OCI-LY3 (cell line): ENCODE data around the gene ERMN.

Experiments used
- H2AFZ ChIP-seq: fragments of 200-600, 300-600 bp; shearing (Covaris generic); 2 replicates; pipeline ENCODE4 v1.6.0; 2014; ENCODE audit warnings: antibody characterized with exemption, low read depth, low read length
- H3K27ac ChIP-seq: fragments of 200-600, 300-600 bp; sonication (generic); 2 replicates; pipeline ENCODE4 v1.5.1; 2014; ENCODE audit warnings: mild to moderate bottlenecking, low read length, moderate library complexity, mixed read lengths
- H3K27me3 ChIP-seq: fragments of 200-600, 300-600 bp; sonication (generic); 2 replicates; pipeline ENCODE4 v1.6.1; 2014; ENCODE audit warnings: low read depth, low read length, mixed read lengths
- H3K36me3 ChIP-seq: fragments of 200-600, 300-600 bp; sonication (generic); replicated peaks from 2 replicates; pipeline ENCODE3; 2014; ENCODE audit warnings: low read depth, low read length, mixed read lengths
- H3K4me1 ChIP-seq: fragments of 300-600, 200-600 bp; sonication (generic); 2 replicates; pipeline ENCODE4 v1.6.1; 2014; ENCODE audit warnings: low read length, mixed read lengths
- H3K4me2 ChIP-seq: fragments of 200-600, 300-600 bp; sonication (generic); 2 replicates; pipeline ENCODE4 v1.6.1; 2014; ENCODE audit warnings: low read length, mixed read lengths
- H3K4me3 ChIP-seq: fragments of 300-600, 200-600 bp; sonication (generic); 2 replicates; pipeline ENCODE4 v1.5.1; 2014; ENCODE audit warnings: antibody characterized with exemption, mild to moderate bottlenecking, low read length, moderate library complexity
- H3K79me2 ChIP-seq: fragments of 300-600, 200-600 bp; shearing (Covaris generic); 2 replicates; pipeline ENCODE4 v1.6.1; 2014; ENCODE audit warnings: mild to moderate bottlenecking, low read length, mixed read lengths
- H3K9ac ChIP-seq: fragments of 300-600, 200-600 bp; shearing (Covaris generic); 2 replicates; pipeline ENCODE4 v1.6.0; 2014; ENCODE audit warnings: mild to moderate bottlenecking, low read length, moderate library complexity
- H3K9me3 ChIP-seq: fragments of 200-600, 300-600 bp; shearing (Covaris generic); 2 replicates; pipeline ENCODE4 v1.6.1; 2014; ENCODE audit warnings: low read length, mixed read lengths; ENCODE audit not compliant: insufficient read depth
- H4K20me1 ChIP-seq: fragments of 200-600, 300-600 bp; sonication (generic); 2 replicates; pipeline ENCODE4 v1.6.1; 2016; ENCODE audit warnings: low read length, mixed read lengths; ENCODE audit not compliant: insufficient read depth
- EZH2phosphoT487 ChIP-seq: fragments of 200-600 bp; shearing (Covaris generic); IDR thresholded peaks from 2 replicates; pipeline ENCODE4 v1.6.1; 2018; ENCODE audit warnings: antibody characterized with exemption, mixed run types, low read depth
- TF ChIP-seq, protein P1 (sequence below): fragments of 200-600, 300-600 bp; sonication (generic); IDR thresholded peaks from 2 replicates; pipeline ENCODE4 v1.5.1; 2014; ENCODE audit warnings: antibody characterized with exemption, low read length, low read depth

Gene ERMN

DNA sequence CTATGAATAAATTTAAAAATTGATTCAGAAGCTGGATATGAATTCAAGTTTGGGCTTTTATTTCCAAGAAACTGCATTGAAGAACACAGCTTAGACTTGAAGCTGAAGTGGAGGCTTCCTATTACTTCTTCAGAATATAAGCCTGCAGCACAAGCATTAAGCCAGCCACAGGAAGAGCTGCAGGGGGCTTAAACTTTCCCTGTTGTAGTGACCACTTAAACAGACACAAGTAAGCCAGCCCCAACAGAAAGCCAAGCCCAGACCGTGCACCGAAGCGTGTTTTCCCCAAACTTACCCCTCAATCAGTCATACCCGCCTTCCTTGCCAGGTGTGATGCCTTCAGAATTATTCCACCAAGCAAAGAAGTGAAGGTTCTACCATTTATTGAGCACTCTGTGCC, 28.7 kb downstream of the ERMN start:
- no peak overlapping the region for H3K4me2 ChIP-seq
- no peaks in the 10 kb centered on the region for H3K36me3 ChIP-seq
- H3K79me2 ChIP-seq, result no peaks in the 10 kb centered on the region
- no peak overlapping the region for H3K9ac ChIP-seq
- no peaks in the 10 kb centered on the region for H3K9me3 ChIP-seq
- H3K27ac ChIP-seq, result no peak overlapping the region
- no peaks in the 10 kb centered on the region for H3K27me3 ChIP-seq
- TF ChIP-seq, protein P1, sequence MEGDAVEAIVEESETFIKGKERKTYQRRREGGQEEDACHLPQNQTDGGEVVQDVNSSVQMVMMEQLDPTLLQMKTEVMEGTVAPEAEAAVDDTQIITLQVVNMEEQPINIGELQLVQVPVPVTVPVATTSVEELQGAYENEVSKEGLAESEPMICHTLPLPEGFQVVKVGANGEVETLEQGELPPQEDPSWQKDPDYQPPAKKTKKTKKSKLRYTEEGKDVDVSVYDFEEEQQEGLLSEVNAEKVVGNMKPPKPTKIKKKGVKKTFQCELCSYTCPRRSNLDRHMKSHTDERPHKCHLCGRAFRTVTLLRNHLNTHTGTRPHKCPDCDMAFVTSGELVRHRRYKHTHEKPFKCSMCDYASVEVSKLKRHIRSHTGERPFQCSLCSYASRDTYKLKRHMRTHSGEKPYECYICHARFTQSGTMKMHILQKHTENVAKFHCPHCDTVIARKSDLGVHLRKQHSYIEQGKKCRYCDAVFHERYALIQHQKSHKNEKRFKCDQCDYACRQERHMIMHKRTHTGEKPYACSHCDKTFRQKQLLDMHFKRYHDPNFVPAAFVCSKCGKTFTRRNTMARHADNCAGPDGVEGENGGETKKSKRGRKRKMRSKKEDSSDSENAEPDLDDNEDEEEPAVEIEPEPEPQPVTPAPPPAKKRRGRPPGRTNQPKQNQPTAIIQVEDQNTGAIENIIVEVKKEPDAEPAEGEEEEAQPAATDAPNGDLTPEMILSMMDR, result no peak
- no peak for TF ChIP-seq EZH2phosphoT487
- peaks cover 12% of the 10 kb centered on the region for H3K4me1 ChIP-seq
- H2AFZ ChIP-seq, result no peak overlapping the region
- H3K4me3 ChIP-seq, result no peak overlapping the region
- H4K20me1 ChIP-seq, result no peaks in the 10 kb centered on the region

DNA sequence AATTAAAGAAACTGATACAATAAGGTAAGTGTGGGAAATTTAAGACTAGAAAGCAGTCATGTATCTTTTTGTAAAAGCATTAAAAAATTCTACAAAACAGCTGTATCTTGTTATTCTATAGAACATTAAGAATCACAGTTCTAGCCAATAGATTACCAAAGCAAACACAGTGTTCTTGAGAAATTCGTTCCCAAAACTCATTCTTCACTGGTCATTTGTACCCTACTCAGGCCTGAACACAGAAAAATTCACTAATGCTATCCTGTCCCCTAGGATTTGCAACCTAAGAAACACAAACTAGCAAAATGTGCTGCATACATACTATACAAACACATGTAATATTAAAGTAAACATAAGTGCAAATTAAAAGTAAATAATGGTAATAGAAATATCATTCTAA, 29.1 kb downstream of the ERMN start:
- no peak overlapping the region for H3K27ac ChIP-seq
- TF ChIP-seq, protein P1, result no peak

DNA sequence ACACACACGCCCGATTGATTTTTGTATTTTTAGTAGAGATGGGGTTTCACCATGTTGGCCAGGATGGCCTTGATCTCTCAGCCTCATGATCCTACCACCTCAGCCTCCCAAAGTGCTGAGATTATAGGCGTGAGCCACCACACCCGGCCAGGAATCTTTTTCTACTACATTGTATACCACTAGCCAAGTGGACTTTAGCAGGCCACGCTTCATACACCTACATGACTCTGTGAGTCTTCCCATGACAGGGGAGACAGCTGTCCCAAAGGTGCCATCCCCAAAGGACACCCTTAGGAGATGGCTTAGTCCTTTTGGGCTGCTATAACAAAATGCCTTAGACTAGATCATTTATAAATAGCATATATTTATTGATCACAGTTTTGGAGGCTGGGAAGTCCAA, 32.8 kb downstream of the ERMN start:
- Histone ChIP-seq H3K27me3 (no peaks in the 10 kb centered on the region), H3K4me3 (no peak overlapping the region), H3K79me2 (no peaks in the 10 kb centered on the region), H3K27ac (no peak overlapping the region), H4K20me1 (no peaks in the 10 kb centered on the region), H2AFZ (no peak overlapping the region), H3K9ac (no peak overlapping the region), H3K4me1 (peaks cover 4% of the 10 kb centered on the region; the same call in 1 of the 2 replicates), H3K36me3 (no peaks in the 10 kb centered on the region), H3K9me3 (no peaks in the 10 kb centered on the region), H3K4me2 (no peak overlapping the region)
- TF ChIP-seq, protein P1, result no peak
- no peak for TF ChIP-seq EZH2phosphoT487

More for the DNA sequence above, 29.1 kb downstream of the ERMN start:
- Histone ChIP-seq H3K79me2 (no peaks in the 10 kb centered on the region), H3K4me3 (no peak overlapping the region), H3K9me3 (no peaks in the 10 kb centered on the region), H2AFZ (no peak overlapping the region), H4K20me1 (no peaks in the 10 kb centered on the region), H3K27me3 (no peaks in the 10 kb centered on the region), H3K4me1 (peaks cover 7% of the 10 kb centered on the region), H3K4me2 (no peak overlapping the region), H3K36me3 (no peaks in the 10 kb centered on the region), H3K9ac (no peak overlapping the region)

DNA sequence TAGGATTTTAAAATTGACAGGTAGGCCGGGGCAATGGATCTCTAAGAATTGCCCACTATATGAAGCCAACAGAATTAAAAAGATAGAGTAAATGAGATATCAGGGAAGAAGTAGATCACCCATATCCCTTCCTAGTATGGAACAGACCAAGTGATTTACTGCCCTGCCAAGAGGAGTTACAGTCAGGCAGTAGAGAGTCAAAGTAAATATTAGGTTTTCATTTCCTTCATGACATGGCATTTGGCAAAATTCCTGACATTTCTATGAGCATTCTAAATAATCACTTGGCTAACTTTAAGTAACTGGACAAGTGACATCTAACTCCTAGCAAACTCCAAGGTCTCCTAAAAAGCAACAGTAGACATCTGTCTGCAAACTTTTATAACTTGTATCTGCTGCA, 34.6 kb downstream of the ERMN start:
- Histone ChIP-seq H3K4me3 (no peak overlapping the region), H3K27ac (no peak overlapping the region), H3K36me3 (no peaks in the 10 kb centered on the region), H3K4me2 (no peak overlapping the region), H3K4me1 (no peaks in the 10 kb centered on the region), H3K9me3 (no peaks in the 10 kb centered on the region), H3K9ac (no peak overlapping the region), H2AFZ (no peak overlapping the region), H3K79me2 (no peaks in the 10 kb centered on the region), H4K20me1 (no peaks in the 10 kb centered on the region), H3K27me3 (no peaks in the 10 kb centered on the region)
- no peak for TF ChIP-seq EZH2phosphoT487
- TF ChIP-seq, protein P1, result no peak
